Vagina (tissue), 2 donors: ENCODE results near the gene ASNS. TPM values are rescaled to one million over a fixed set of nuclear protein-coding genes. Genes with fewer than 3 reads are reported as not detected.

Experiments used
- DNase-seq, 2 donors: peaks; one replicate each; pipeline ENCODE4 v3.0.0-alpha.2; 2017; ENCODE audit errors: extremely low spot score in 2 of 2
- H3K27ac ChIP-seq: fragments of 200-600 bp; sonication (generic); one replicate; pipeline ENCODE4 v1.5.1; 2019
- H3K27me3 ChIP-seq: fragments of 200-600 bp; sonication (generic); one replicate; pipeline ENCODE4 v1.5.1; 2019
- H3K36me3 ChIP-seq, 2 donors: fragments of 200-600 bp; sonication (generic); one replicate each; pipeline ENCODE4 v1.5.1; 2017 to 2019
- H3K4me1 ChIP-seq: fragments of 200-600 bp; sonication (generic); one replicate; pipeline ENCODE4 v1.5.1; 2019
- H3K4me3 ChIP-seq, 2 donors: fragments of 200-600 bp; sonication (generic); 1 replicate in 1 of 2; 2 replicates in 1 of 2; pipeline ENCODE4 v1.5.1; 2016 to 2019
- H3K9me3 ChIP-seq: fragments of 200-600 bp; sonication (generic); one replicate; pipeline ENCODE4 v1.5.1; 2019
- POLR2A ChIP-seq, 2 donors: fragments of 450-650 bp; IDR thresholded peaks; one replicate each; pipeline ENCODE4 v1.6.1; 2017; ENCODE audit warnings: antibody characterized with exemption in 2 of 2, mild to moderate bottlenecking in 2 of 2, moderate library complexity in 2 of 2
- POLR2AphosphoS5 ChIP-seq, 2 donors: sonication (generic); formaldehyde crosslinking; IDR thresholded peaks; one replicate each; pipeline ENCODE4 v1.9.0; 2017; ENCODE audit warnings: antibody characterized with exemption in 2 of 2, mild to moderate bottlenecking in 2 of 2, low read depth in 1 of 2; ENCODE audit not compliant: insufficient read depth in 1 of 2
- intact Hi-C: fragments of 100-400 bp; cut with DNase I; formaldehyde crosslinking; loops from one replicate; pipeline ENCODE4 v1.15.1; 2023
- small RNA-seq: library from RNA; depleted of rRNA; stranded (forward); fragments of <200 nt; gene quantifications from one replicate; pipeline ENCODE3, GENCODE V24; 2016
- total RNA-seq: library from RNA; depleted of rRNA; stranded (reverse); fragments of >200 nt; gene quantifications from one replicate; pipeline ENCODE4 v1.2.3, GENCODE V29; 2016
- TF ChIP-seq, protein P1 (sequence below), 3 experiments: fragments of 450-650 bp in 2 of 3; fragments of 200-600 bp in 1 of 3; sonication (generic) in 1 of 3; IDR thresholded peaks; one replicate each; pipeline ENCODE4 v1.5.1; 2017 to 2019; ENCODE audit warnings: antibody characterized with exemption in 3 of 3, mild to moderate bottlenecking in 2 of 3, moderate library complexity in 2 of 3

The ASNS gene
- total RNA-seq, 1 donor from 2014 or later: 17.7 TPM

- Histone ChIP-seq H3K27ac (no peak overlapping the region), H3K9me3 (no peaks in the 10 kb centered on the region), H3K4me1 (no peaks in the 10 kb centered on the region), H3K36me3 (no peaks in the 10 kb centered on the region), H3K27me3 (no peaks in the 10 kb centered on the region), H3K4me3 (no peak overlapping the region)
- DNase-seq: no peak
- intact Hi-C loops: no loop called here
- TF ChIP-seq POLR2A (IDR thresholded peaks at IDR 0.05): no peak
- TF ChIP-seq, protein P1, sequence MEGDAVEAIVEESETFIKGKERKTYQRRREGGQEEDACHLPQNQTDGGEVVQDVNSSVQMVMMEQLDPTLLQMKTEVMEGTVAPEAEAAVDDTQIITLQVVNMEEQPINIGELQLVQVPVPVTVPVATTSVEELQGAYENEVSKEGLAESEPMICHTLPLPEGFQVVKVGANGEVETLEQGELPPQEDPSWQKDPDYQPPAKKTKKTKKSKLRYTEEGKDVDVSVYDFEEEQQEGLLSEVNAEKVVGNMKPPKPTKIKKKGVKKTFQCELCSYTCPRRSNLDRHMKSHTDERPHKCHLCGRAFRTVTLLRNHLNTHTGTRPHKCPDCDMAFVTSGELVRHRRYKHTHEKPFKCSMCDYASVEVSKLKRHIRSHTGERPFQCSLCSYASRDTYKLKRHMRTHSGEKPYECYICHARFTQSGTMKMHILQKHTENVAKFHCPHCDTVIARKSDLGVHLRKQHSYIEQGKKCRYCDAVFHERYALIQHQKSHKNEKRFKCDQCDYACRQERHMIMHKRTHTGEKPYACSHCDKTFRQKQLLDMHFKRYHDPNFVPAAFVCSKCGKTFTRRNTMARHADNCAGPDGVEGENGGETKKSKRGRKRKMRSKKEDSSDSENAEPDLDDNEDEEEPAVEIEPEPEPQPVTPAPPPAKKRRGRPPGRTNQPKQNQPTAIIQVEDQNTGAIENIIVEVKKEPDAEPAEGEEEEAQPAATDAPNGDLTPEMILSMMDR (IDR thresholded peaks at IDR 0.05): peak in 2 of 3 experiments; percentile 24 to 50
Measured at GRCh38 chr7:97835296-97836138, 36.7 kb downstream of the ASNS start.

- Histone ChIP-seq H3K9me3 (no peaks in the 10 kb centered on the region), H3K36me3 (no peaks in the 10 kb centered on the region), H3K27me3 (no peaks in the 10 kb centered on the region), H3K27ac (no peak overlapping the region), H3K4me1 (no peaks in the 10 kb centered on the region), H3K4me3 (no peak overlapping the region)
- intact Hi-C loops: no loop called here
- DNase-seq: no peak
- TF ChIP-seq POLR2AphosphoS5 (IDR thresholded peaks at IDR 0.05; ENCODE audit: insufficient read depth in 1 of 2, low read depth in 1 of 2): no peak
- TF ChIP-seq, protein P1 (IDR thresholded peaks at IDR 0.05): no peak
- TF ChIP-seq POLR2A (IDR thresholded peaks at IDR 0.05): no peak
Measured at GRCh38 chr7:97819161-97819560, 53.0 kb downstream of the ASNS start.

DNA sequence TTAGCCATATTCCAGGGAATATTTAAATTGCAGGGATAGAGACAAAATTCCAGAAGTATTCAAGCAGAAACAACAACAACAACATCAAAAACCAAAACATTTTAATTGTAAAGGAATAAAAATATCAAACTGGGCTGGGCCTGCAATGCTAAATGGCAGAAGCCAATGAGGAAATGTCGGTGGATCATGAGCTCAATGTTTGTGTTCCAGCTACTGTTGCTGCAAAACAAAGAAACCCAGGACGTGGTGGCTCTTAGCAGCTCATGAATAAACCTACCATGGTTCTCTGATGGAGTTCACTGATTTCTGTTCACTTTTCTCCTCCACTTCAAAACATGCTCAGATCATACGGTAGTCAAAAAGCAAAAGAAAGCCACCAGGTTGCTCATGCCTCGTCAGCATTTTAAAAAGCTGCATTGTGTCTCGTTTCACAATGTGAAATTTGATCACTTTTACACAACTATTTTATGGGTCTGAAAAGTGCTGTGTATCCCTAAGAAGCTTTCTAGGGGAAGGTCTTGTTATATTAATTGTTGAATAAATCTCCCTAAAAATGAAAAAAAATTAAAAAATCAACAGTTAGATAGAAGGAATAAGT lies 54.0 kb downstream of the ASNS start:
- no peak overlapping the region for H3K27ac ChIP-seq
- H3K9me3 ChIP-seq: no peaks in the 10 kb centered on the region
- no peaks in the 10 kb centered on the region for H3K4me1 ChIP-seq
- no peaks in the 10 kb centered on the region for H3K27me3 ChIP-seq
- DNase-seq: no peak
- intact Hi-C loops: no loop called here
- TF ChIP-seq POLR2A (IDR thresholded peaks at IDR 0.05) (no peak), POLR2AphosphoS5 (IDR thresholded peaks at IDR 0.05; ENCODE audit: insufficient read depth in 1 of 2, low read depth in 1 of 2) (no peak)
- TF ChIP-seq, protein P1 (IDR thresholded peaks at IDR 0.05): no peak
- no peak overlapping the region for H3K4me3 ChIP-seq
- H3K36me3 ChIP-seq: no peaks in the 10 kb centered on the region

Small RNA genes within 50 kb of the gene (small RNA-seq; reads per million reads assigned to genes)
- gene AC005326.1: not detected
- gene AC079781.2: not detected
- gene SNRPCP9: not detected

Other genes with a start within 250 kb of the ASNS start
- gene TAC1, start 140.3 kb downstream of the ASNS start, total RNA-seq: 7.1 TPM
- not detected for gene OCM2, start 117.8 kb upstream of the ASNS start, total RNA-seq
- gene LMTK2, start 234.5 kb upstream of the ASNS start, total RNA-seq: 21.6 TPM